Measurements from ENCODE around the gene EGFR.

The EGFR gene

DNA sequence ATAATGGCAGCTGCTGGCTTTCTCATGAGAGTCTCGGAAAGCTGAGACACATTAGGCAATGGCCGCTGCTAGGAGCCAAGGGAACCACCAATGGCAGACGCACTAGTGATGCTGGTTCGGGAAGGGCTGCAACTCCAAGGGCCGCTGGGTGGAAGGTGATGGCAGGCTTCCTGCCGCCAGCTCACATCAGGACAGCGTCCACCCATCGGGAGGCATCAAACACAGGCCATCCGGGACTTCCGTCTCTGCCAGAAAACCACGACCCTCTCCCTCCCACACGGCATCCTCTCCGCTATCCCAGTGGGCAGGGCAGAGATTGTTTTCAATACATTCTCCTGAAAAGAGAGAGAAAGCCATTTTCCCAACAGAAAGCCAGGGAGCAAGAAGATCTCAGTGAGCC lies 27.5 kb upstream of the EGFR start:
- no peak overlapping the region for H2AFZ ChIP-seq (ENCODE audit: low read depth, low read length)
- H3K9me3 ChIP-seq (ENCODE audit: low read length): peaks cover 3% of the 10 kb centered on the region

DNA sequence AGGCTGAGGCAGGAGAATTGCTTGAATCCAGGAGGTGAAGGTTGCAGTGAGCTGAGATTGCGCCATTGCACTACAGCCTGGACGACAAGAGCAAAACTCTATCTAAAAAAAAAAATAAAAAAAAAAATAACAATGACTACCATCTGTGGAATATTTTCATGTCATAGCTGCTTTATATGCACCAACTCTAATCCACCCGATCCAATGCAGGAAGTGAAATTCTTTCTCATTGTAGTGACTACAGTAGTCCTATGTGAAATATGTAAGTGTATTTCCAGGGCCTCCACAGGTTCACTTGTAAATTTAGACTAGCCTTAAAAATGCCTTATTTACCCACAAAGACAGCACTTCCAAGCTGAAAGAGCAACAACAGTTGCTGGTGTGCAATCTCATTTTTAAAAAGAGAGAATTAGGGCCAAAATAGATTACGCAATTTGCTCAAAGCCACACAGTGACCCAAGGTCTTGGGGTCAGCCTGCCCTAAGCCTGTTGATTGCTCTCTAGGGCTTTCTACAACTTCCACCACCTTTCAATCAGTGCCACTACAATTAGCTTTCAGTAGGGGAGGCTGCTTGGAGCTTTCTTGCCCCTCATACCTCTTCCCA lies 25.8 kb upstream of the EGFR start:
- Histone ChIP-seq H3K4me3 (ENCODE audit: low read length) (no peak overlapping the region), H3K4me1 (ENCODE audit: insufficient read depth, low read length) (no peaks in the 10 kb centered on the region), H3K9me3 (ENCODE audit: low read length) (peaks cover 3% of the 10 kb centered on the region), H2AFZ (ENCODE audit: low read depth, low read length) (no peak overlapping the region), H3K36me3 (ENCODE audit: insufficient read depth, low read length) (no peaks in the 10 kb centered on the region), H3K27me3 (ENCODE audit: insufficient read depth, low read length) (no peaks in the 10 kb centered on the region)

More for the DNA sequence above, 27.5 kb upstream of the EGFR start:
- H3K4me3 ChIP-seq (ENCODE audit: low read length): no peak overlapping the region
- no peaks in the 10 kb centered on the region for H3K27me3 ChIP-seq (ENCODE audit: insufficient read depth, low read length)
- no peaks in the 10 kb centered on the region for H3K36me3 ChIP-seq (ENCODE audit: insufficient read depth, low read length)
- no peaks in the 10 kb centered on the region for H3K4me1 ChIP-seq (ENCODE audit: insufficient read depth, low read length)

DNA sequence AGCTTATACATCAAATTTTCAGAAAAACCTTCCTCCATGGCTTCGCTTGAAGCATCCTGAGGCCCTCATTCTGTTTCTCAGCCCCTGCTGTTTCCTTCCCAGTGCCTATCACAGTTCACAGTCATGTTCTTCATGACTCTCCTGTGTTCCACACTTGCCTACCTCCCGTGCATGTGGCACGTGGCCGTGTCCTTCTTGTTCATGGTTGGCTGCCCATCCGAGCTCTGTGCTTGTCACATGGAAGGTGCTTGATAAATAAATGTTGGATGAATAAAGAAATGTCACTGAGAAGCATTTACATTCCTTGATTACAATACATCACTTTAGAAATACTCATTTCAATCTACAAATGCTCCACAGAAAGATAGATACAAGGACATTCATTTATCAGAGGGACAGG lies 23.7 kb upstream of the EGFR start:
- Histone ChIP-seq H3K9me3 (ENCODE audit: low read length) (peaks cover 3% of the 10 kb centered on the region), H3K4me1 (ENCODE audit: insufficient read depth, low read length) (no peaks in the 10 kb centered on the region), H3K4me3 (ENCODE audit: low read length) (no peak overlapping the region), H2AFZ (ENCODE audit: low read depth, low read length) (no peak overlapping the region), H3K27me3 (ENCODE audit: insufficient read depth, low read length) (no peaks in the 10 kb centered on the region), H3K36me3 (ENCODE audit: insufficient read depth, low read length) (no peaks in the 10 kb centered on the region)

DNA sequence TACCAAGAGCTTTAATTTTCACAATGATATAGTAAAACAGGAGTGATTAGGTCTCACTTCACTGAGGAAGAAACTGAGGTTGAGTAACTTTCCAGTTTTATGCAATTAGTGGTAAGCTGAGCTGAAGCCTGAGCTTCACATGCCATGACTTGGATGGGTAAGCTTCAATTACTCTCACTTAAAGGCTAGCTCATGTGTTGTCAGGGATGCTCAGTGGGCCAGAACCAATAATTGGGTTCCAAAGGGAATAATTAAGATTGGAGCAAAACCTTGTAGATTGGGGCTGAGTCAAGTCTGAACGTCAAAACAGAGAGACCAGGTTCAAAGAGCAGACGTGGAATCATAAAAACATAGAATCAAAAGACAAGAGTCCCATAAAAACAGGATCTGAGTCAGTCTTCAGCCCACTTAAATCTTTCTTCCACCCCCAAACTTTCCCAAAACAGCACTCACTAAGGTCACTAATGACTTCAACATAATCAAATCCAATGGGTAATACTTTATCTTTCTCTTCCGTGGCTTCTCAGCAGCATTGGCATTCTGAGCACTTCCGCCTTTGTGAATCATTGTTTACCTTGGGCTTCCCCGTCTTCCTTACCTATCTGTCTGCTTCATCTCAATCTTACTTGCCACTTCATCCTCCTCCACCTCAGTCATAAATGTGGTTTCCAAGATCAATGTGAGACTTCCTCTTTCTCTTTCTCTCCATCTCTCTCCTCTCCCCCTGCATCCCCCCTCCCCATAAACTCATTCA lies 23.0 kb upstream of the EGFR start:
- Histone ChIP-seq H3K27me3 (ENCODE audit: insufficient read depth, low read length) (no peaks in the 10 kb centered on the region), H3K4me3 (ENCODE audit: low read length) (no peak overlapping the region), H2AFZ (ENCODE audit: low read depth, low read length) (no peak overlapping the region), H3K36me3 (ENCODE audit: insufficient read depth, low read length) (no peaks in the 10 kb centered on the region), H3K9me3 (ENCODE audit: low read length) (peaks cover 3% of the 10 kb centered on the region), H3K4me1 (ENCODE audit: insufficient read depth, low read length) (no peaks in the 10 kb centered on the region)

DNA sequence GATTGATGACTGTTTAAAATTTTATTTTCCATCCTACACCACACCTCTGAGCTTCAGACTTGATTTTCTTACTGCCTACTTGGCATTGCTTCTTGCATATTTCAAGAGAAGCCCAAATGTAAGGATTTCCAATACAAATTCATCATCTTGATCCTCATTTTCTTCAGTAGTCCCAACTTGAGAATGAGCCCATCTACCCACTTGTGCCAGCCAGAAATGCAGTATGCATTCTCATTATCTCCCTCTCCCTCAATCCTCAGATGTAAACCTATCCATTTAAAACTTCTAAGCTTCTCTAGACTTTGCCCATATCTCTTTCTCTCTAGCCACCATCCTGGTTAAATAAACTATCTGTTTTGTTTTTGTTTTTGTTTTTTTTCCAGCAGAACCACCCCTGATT lies 22.4 kb upstream of the EGFR start:
- H3K9me3 ChIP-seq (ENCODE audit: low read length): peaks cover under 1% of the 10 kb centered on the region
- H3K36me3 ChIP-seq (ENCODE audit: insufficient read depth, low read length): no peaks in the 10 kb centered on the region
- H3K4me3 ChIP-seq (ENCODE audit: low read length): no peak overlapping the region
- no peak overlapping the region for H2AFZ ChIP-seq (ENCODE audit: low read depth, low read length)
- no peaks in the 10 kb centered on the region for H3K4me1 ChIP-seq (ENCODE audit: insufficient read depth, low read length)
- no peaks in the 10 kb centered on the region for H3K27me3 ChIP-seq (ENCODE audit: insufficient read depth, low read length)

DNA sequence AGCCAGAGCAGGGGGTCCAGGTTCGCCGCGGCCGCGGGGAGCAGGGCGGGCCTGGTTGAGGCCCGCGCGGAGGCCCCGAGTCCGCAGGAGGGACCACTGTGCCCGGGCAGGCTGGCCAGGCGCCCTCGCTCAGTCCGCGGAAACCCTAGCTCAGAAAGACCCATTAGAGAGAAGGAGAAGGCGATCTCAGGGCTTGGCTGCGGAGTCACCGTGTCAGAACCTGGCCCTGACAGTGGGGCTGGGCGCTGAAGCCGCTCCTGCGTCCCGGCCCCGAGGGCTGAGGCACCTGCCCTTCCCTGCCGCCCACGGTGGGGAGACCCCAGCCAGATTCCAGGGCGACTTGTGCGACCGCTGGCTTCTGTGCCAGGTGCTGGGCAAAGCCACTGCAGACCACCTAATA lies 14.2 kb upstream of the EGFR start:
- no peaks in the 10 kb centered on the region for H3K36me3 ChIP-seq (ENCODE audit: insufficient read depth, low read length)
- no peaks in the 10 kb centered on the region for H3K4me1 ChIP-seq (ENCODE audit: insufficient read depth, low read length)
- no peak overlapping the region for H3K4me3 ChIP-seq (ENCODE audit: low read length)
- H2AFZ ChIP-seq (ENCODE audit: low read depth, low read length): no peak overlapping the region
- H3K27me3 ChIP-seq (ENCODE audit: insufficient read depth, low read length): no peaks in the 10 kb centered on the region
- H3K9me3 ChIP-seq (ENCODE audit: low read length): no peaks in the 10 kb centered on the region

DNA sequence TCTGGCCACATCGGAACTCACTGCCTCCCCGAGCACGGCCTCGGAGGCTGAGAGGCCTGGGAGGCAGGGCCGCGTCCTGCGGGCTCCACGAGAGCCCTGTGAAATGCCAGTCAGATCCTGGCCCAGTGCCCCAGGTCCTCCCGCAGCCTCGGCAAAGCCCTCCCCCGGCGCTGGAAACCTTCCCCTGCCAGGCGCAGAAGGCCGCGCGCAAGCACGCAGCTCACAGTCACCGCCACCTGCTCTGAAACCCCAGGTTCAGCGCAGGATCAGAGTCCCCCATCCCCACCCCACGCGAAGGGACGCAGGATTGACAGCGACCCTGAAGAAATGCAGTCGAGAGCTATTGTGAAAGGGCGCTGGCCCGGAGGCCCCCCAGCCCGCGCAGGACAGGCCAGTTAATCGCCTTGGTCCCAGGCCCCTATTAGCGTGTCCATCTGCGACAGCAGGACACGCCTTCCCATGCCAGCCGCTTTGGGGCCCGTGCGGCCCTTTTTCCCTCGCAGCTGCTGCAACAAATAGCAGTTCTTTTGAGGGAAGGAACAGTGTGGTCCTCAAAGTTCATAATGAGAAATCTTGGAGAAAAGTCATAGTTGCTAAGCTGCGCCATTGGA lies 13.5 kb upstream of the EGFR start:
- no peaks in the 10 kb centered on the region for H3K27me3 ChIP-seq (ENCODE audit: insufficient read depth, low read length)
- H3K9me3 ChIP-seq (ENCODE audit: low read length): no peaks in the 10 kb centered on the region
- H3K4me1 ChIP-seq (ENCODE audit: insufficient read depth, low read length): no peaks in the 10 kb centered on the region
- no peak overlapping the region for H3K4me3 ChIP-seq (ENCODE audit: low read length)
- H3K36me3 ChIP-seq (ENCODE audit: insufficient read depth, low read length): no peaks in the 10 kb centered on the region
- H2AFZ ChIP-seq (ENCODE audit: low read depth, low read length): no peak overlapping the region

DNA sequence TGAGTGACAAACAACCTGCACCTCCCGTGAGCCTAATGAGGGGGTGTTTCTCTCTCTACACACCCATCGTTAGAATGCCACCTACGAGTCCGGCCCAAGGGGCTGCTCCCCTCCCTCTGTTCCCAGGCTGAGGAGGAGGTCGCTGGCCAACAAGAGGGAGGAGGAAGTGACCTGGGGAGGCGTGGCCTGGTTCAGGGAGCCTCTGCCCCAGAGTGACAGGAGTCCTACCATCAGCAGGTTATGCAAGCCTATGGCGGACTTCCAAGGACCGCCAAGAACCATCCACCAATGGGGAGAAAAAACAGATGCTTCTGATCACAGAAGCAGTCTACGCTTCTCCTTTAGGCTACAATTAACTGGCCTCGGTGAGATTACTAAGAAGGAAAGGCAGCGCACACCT lies 12.3 kb upstream of the EGFR start:
- no peaks in the 10 kb centered on the region for H3K4me1 ChIP-seq (ENCODE audit: insufficient read depth, low read length)
- H3K4me3 ChIP-seq (ENCODE audit: low read length): no peak overlapping the region
- no peaks in the 10 kb centered on the region for H3K9me3 ChIP-seq (ENCODE audit: low read length)

DNA sequence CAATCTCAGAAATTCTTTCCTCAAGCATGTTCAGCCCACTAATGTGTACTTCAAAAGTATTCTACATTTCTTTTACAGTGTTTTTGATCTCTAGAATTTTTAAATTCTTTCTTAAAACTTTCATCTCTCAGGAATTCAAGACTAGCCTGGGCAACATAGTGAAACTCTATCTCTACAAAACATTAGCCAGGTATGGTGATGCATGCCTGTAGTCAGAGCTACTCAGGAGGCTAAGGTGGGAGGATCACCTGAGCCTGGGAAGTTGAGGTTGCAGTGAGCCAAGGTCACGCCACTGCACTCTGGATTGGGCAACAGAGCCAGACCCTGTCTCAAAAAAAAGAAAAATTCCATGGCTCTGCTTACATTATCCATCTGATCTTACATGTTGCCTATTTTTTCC lies 5.0 kb upstream of the EGFR start:
- Histone ChIP-seq H2AFZ (ENCODE audit: low read depth, low read length) (no peak overlapping the region), H3K9me3 (ENCODE audit: low read length) (no peaks in the 10 kb centered on the region), H3K4me1 (ENCODE audit: insufficient read depth, low read length) (no peaks in the 10 kb centered on the region), H3K4me3 (ENCODE audit: low read length) (no peak overlapping the region), H3K36me3 (ENCODE audit: insufficient read depth, low read length) (no peaks in the 10 kb centered on the region), H3K27me3 (ENCODE audit: insufficient read depth, low read length) (no peaks in the 10 kb centered on the region)

More for the DNA sequence above, 12.3 kb upstream of the EGFR start:
- no peaks in the 10 kb centered on the region for H3K36me3 ChIP-seq (ENCODE audit: insufficient read depth, low read length)
- no peaks in the 10 kb centered on the region for H3K27me3 ChIP-seq (ENCODE audit: insufficient read depth, low read length)
- no peak overlapping the region for H2AFZ ChIP-seq (ENCODE audit: low read depth, low read length)

DNA sequence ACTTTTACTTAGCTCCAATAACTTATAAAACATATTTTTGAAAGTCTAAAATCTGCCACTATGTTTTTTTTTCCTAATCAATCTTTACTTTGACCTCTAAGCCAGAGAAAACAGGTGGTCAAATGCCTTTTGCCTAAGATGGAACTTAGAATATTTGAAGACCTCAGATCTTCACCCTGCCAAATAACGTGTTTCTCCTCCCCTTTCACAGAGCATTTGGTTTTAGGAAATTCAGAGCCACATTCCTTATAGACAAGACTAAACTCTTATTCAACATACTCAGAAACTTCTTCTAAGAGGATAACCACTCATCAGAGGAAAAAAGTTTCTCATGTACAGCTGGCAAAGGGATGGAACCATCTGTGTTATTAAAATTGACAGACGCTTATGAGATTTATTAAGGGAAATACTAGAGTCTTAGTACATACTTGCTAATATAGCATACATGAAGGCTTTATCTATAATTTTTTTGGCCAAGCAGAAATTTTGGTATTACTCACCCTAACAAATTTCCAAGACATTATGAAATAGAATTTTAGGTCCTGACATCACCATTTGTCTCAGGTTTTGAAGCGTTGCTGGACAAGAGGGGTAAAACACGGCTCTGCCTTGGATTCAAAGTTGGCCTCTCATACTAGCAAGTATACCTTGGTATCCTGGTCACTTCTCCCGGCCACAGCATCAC lies 2.6 kb upstream of the EGFR start:
- Histone ChIP-seq H3K4me3 (ENCODE audit: low read length) (no peak overlapping the region), H3K9me3 (ENCODE audit: low read length) (no peaks in the 10 kb centered on the region), H3K4me1 (ENCODE audit: insufficient read depth, low read length) (no peaks in the 10 kb centered on the region), H3K27me3 (ENCODE audit: insufficient read depth, low read length) (no peaks in the 10 kb centered on the region), H2AFZ (ENCODE audit: low read depth, low read length) (no peak overlapping the region), H3K36me3 (ENCODE audit: insufficient read depth, low read length) (no peaks in the 10 kb centered on the region)

DNA sequence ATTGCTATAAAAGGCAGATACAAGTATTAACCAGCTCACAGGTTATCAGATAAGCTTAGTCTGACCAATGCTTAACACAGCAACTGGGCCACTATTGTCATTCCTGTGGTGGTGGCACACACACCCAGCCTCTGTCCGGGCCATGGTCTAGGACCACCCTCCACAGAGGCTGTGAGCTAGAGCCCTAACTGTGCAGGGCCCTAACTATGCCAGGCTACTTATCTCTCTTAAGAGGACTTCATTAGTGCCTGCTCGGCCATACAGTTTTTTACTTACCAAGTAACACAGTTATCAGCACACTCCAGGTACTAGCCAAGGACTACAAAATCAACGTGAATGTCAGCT lies 2.1 kb upstream of the EGFR start:
- Histone ChIP-seq H3K9me3 (ENCODE audit: low read length) (no peaks in the 10 kb centered on the region), H3K27me3 (ENCODE audit: insufficient read depth, low read length) (no peaks in the 10 kb centered on the region), H2AFZ (ENCODE audit: low read depth, low read length) (no peak overlapping the region), H3K4me3 (ENCODE audit: low read length) (no peak overlapping the region), H3K4me1 (ENCODE audit: insufficient read depth, low read length) (no peaks in the 10 kb centered on the region), H3K36me3 (ENCODE audit: insufficient read depth, low read length) (no peaks in the 10 kb centered on the region)

DNA sequence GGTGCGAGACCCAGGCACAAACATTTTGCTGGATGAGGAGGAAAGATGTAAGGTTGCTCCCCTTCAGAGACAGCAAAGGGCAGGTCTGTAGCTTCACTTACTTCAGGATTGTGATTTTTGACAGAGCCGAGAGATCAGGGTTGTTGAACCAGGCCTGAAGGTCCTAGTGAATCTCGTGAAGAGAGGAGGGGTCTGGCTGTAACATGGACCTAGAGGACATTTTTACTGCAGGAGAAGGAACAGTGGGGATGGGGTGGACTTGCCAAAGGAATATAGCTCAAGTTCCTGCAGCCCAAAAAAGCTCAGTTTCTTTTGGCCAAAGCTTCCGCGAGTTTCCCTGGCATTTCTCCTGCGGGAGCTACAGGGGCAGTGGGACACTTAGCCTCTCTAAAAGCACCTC lies 976 bp upstream of the EGFR start:
- Histone ChIP-seq H3K9me3 (ENCODE audit: low read length) (no peaks in the 10 kb centered on the region), H3K4me1 (ENCODE audit: insufficient read depth, low read length) (no peaks in the 10 kb centered on the region), H3K27me3 (ENCODE audit: insufficient read depth, low read length) (no peaks in the 10 kb centered on the region), H3K36me3 (ENCODE audit: insufficient read depth, low read length) (no peaks in the 10 kb centered on the region), H2AFZ (ENCODE audit: low read depth, low read length) (no peak overlapping the region), H3K4me3 (ENCODE audit: low read length) (no peak overlapping the region)

DNA sequence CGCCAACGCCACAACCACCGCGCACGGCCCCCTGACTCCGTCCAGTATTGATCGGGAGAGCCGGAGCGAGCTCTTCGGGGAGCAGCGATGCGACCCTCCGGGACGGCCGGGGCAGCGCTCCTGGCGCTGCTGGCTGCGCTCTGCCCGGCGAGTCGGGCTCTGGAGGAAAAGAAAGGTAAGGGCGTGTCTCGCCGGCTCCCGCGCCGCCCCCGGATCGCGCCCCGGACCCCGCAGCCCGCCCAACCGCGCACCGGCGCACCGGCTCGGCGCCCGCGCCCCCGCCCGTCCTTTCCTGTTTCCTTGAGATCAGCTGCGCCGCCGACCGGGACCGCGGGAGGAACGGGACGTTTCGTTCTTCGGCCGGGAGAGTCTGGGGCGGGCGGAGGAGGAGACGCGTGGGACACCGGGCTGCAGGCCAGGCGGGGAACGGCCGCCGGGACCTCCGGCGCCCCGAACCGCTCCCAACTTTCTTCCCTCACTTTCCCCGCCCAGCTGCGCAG lies 424 bp downstream of the EGFR start:
- Histone ChIP-seq H3K36me3 (ENCODE audit: insufficient read depth, low read length) (no peaks in the 10 kb centered on the region), H2AFZ (ENCODE audit: low read depth, low read length) (peak overlapping the region; percentile 99), H3K9me3 (ENCODE audit: low read length) (no peaks in the 10 kb centered on the region), H3K4me3 (ENCODE audit: low read length) (peak overlapping the region; percentile 82), H3K4me1 (ENCODE audit: insufficient read depth, low read length) (no peaks in the 10 kb centered on the region), H3K27me3 (ENCODE audit: insufficient read depth, low read length) (no peaks in the 10 kb centered on the region)

All from neuron (in vitro differentiated cells).